Endothelial cell of umbilical vein (primary cell): ENCODE results near the gene GJB1. TPM values are rescaled to one million over a fixed set of nuclear protein-coding genes. Genes with fewer than 3 reads are reported as not detected.

Experiments used
- BruUV-seq: library from RNA; stranded (reverse); fragments of 400-500 nt; replicated peaks from 2 replicates; lab custom pipeline; 2021; lab: Mats Ljungman, UMichigan
- CTCF ChIA-PET: fragments of 300-600, 350-600 bp; sonication (Branson Sonifier 250); formaldehyde crosslinking; loops from one replicate; lab custom pipeline; 2021; ENCODE audit warnings: antibody characterized with exemption, inconsistent platforms; lab: Charles Lee
- POLR2A ChIA-PET: fragments of 300-600, 350-600 bp; sonication (Branson Sonifier 250); formaldehyde crosslinking; loops from one replicate; lab custom pipeline; 2021; ENCODE audit warnings: antibody characterized with exemption, inconsistent platforms; lab: Charles Lee
- DNase-seq: peaks from one replicate; pipeline ENCODE4 v3.0.0-alpha.2; 2011; ENCODE audit warnings: low read depth, low spot score
- FAIRE-seq: peaks from 2 replicates; lab custom pipeline; 2011; peaks lifted over from hg19 to GRCh38; lab: Jason Lieb, UNC
- H2AFZ ChIP-seq: 2 replicates; pipeline ENCODE4 v1.6.0; 2012; ENCODE audit warnings: low read depth, low read length, control low read depth, inconsistent platforms
- H3K27ac ChIP-seq: 2 replicates; pipeline ENCODE4 v1.5.1; 2011; ENCODE audit warnings: low read depth, mild to moderate bottlenecking, control low read depth, low read length, moderate library complexity; ENCODE audit not compliant: insufficient read depth
- H3K27me3 ChIP-seq, 2 experiments: 2 replicates each; pipeline versions ENCODE4 v1.6.0 to v1.6.1; 2011; ENCODE audit warnings: low read length in 2 of 2, mixed read lengths in 1 of 2; ENCODE audit not compliant: control insufficient read depth in 2 of 2, insufficient read depth in 2 of 2
- H3K36me3 ChIP-seq, 2 experiments: 2 replicates in 1 of 2; 3 replicates in 1 of 2; pipeline ENCODE4 v1.5.1; 2011; ENCODE audit warnings: low read length in 2 of 2, mild to moderate bottlenecking in 1 of 2, moderate library complexity in 1 of 2; ENCODE audit not compliant: control insufficient read depth in 2 of 2, insufficient read depth in 2 of 2; ENCODE audit errors: extremely low read depth in 1 of 2
- H3K4me1 ChIP-seq: 3 replicates; pipeline ENCODE4 v1.5.1; 2011; ENCODE audit warnings: mild to moderate bottlenecking, low read length; ENCODE audit not compliant: control insufficient read depth, insufficient read depth; ENCODE audit errors: extremely low read depth
- H3K4me2 ChIP-seq: 2 replicates; pipeline ENCODE4 v1.6.1; 2011; ENCODE audit warnings: low read length, control low read depth, mixed read lengths; ENCODE audit not compliant: insufficient read depth
- H3K4me3 ChIP-seq, 3 experiments: fragments of 200-600 bp in 1 of 3; sonication (generic), shearing (Covaris generic) in 1 of 3; replicated peaks in 1 of 3; 2 replicates each; pipeline ENCODE4 v1.5.1; 2011 to 2016; ENCODE audit warnings: control low read depth in 3 of 3, low read length in 3 of 3, mild to moderate bottlenecking in 2 of 3, inconsistent platforms in 1 of 3, low read depth in 1 of 3, moderate library complexity in 1 of 3; ENCODE audit not compliant: insufficient read depth in 1 of 3
- H3K79me2 ChIP-seq: 2 replicates; pipeline ENCODE4 v1.6.0; 2012; ENCODE audit warnings: low read length, inconsistent platforms; ENCODE audit not compliant: control insufficient read depth, insufficient read depth
- H3K9ac ChIP-seq: replicated peaks from 2 replicates; pipeline ENCODE3; 2011; ENCODE audit warnings: low read length, control low read depth; ENCODE audit not compliant: insufficient read depth; ENCODE audit errors: extremely low read depth
- H3K9me1 ChIP-seq: replicated peaks from 3 replicates; pipeline ENCODE4 v1.6.0; 2011; ENCODE audit warnings: mild to moderate bottlenecking, low read length; ENCODE audit not compliant: control insufficient read depth, insufficient read depth; ENCODE audit errors: extremely low read depth
- H3K9me3 ChIP-seq: replicated peaks from 2 replicates; pipeline ENCODE4 v1.5.1; 2012; ENCODE audit warnings: low read length, inconsistent platforms; ENCODE audit not compliant: control insufficient read depth, insufficient read depth
- H4K20me1 ChIP-seq: replicated peaks from 2 replicates; pipeline ENCODE3; 2011; ENCODE audit warnings: mild to moderate bottlenecking, low read length; ENCODE audit not compliant: control insufficient read depth, insufficient read depth; ENCODE audit errors: extremely low read depth
- EZH2 ChIP-seq: IDR thresholded peaks from 2 replicates; pipeline ENCODE4 v1.6.1; 2012; ENCODE audit warnings: borderline replicate concordance, low read depth, mild to moderate bottlenecking, moderate library complexity, low read length, inconsistent platforms; ENCODE audit not compliant: severe bottlenecking
- FOS ChIP-seq: IDR thresholded peaks from 2 replicates; pipeline ENCODE4 v1.6.1; 2011; ENCODE audit warnings: mild to moderate bottlenecking, low read length, moderate library complexity, borderline replicate concordance; ENCODE audit not compliant: insufficient read depth
- GATA2 ChIP-seq: IDR thresholded peaks from 2 replicates; pipeline ENCODE4 v1.7.0; 2011; ENCODE audit warnings: low read depth, mild to moderate bottlenecking, moderate library complexity, mixed read lengths, low read length; ENCODE audit not compliant: insufficient read length, insufficient read depth
- JUN ChIP-seq: IDR thresholded peaks from 2 replicates; pipeline ENCODE4 v1.6.1; 2011; ENCODE audit warnings: borderline replicate concordance, low read depth; ENCODE audit not compliant: insufficient read length, insufficient read depth
- MAX ChIP-seq: IDR thresholded peaks from 2 replicates; pipeline ENCODE4 v1.6.1; 2011; ENCODE audit not compliant: insufficient read depth, insufficient read length
- MYC ChIP-seq: IDR thresholded peaks from one replicate; pipeline ENCODE4 v1.6.1; 2011; ENCODE audit warnings: mild to moderate bottlenecking, low read depth, low read length
- POLR2A ChIP-seq: IDR thresholded peaks from 2 replicates; pipeline ENCODE4 v1.6.1; 2012; ENCODE audit warnings: low read depth, mild to moderate bottlenecking, control low read depth, low read length
- POLR2AphosphoS5 ChIP-seq: IDR thresholded peaks from 2 replicates; pipeline ENCODE4 v1.6.1; 2012; ENCODE audit warnings: low read depth, mild to moderate bottlenecking, control low read depth, low read length, moderate library complexity; ENCODE audit not compliant: insufficient read depth
- dilution Hi-C: fragments of 300-500 bp; cut with MboI; formaldehyde crosslinking; loops from one replicate; pipeline ENCODE4 v1.15.0; 2019; ENCODE audit warnings: low sequenced_read_pairs; ENCODE audit not compliant: extremely low pct_ligation_motif_present
- intact Hi-C: fragments of 100-400 bp; cut with micrococcal nuclease; formaldehyde crosslinking; loops from one replicate; pipeline ENCODE4 v1.10.0; 2022
- polyA plus RNA-seq, 4 experiments: library from polyadenylated mRNA; depleted of rRNA in 3 of 4; stranded (reverse) in 3 of 4; unstranded in 1 of 4; fragments of >200 nt; gene quantifications; 2 replicates each; pipeline versions ENCODE4 v1.2.1 to v1.2.3, GENCODE V29; 2011 to 2012; ENCODE audit warnings: missing spikeins in 1 of 4
- total RNA-seq: library from RNA; stranded (reverse); gene quantifications from 2 replicates; pipeline ENCODE4 v1.2.3, GENCODE V29; 2021
- TF ChIP-seq, protein P1 (sequence below), 2 donors: IDR thresholded peaks; 1 replicate in 1 of 2; 2 replicates in 1 of 2; pipeline ENCODE4 v1.5.1; 2011; ENCODE audit warnings: low read length in 2 of 2, mild to moderate bottlenecking in 2 of 2, moderate library complexity in 2 of 2, control low read depth in 1 of 2, inconsistent platforms in 1 of 2, low read depth in 1 of 2; ENCODE audit not compliant: insufficient read depth in 1 of 2; ENCODE audit errors: extremely low read depth in 1 of 2

Gene GJB1
- total and polyA plus RNA-seq, 2 donors (not counting 3 experiments of a cell fraction or from before 2014, with no cell fraction given), result not detected

- dilution Hi-C loops (no loop called here), intact Hi-C loops (no loop called here)
- FAIRE-seq, result no peak
- H2AFZ ChIP-seq, result no peak overlapping the region
- no peak for TF ChIP-seq MAX
- no peak for TF ChIP-seq MYC
- TF ChIP-seq, protein P1, sequence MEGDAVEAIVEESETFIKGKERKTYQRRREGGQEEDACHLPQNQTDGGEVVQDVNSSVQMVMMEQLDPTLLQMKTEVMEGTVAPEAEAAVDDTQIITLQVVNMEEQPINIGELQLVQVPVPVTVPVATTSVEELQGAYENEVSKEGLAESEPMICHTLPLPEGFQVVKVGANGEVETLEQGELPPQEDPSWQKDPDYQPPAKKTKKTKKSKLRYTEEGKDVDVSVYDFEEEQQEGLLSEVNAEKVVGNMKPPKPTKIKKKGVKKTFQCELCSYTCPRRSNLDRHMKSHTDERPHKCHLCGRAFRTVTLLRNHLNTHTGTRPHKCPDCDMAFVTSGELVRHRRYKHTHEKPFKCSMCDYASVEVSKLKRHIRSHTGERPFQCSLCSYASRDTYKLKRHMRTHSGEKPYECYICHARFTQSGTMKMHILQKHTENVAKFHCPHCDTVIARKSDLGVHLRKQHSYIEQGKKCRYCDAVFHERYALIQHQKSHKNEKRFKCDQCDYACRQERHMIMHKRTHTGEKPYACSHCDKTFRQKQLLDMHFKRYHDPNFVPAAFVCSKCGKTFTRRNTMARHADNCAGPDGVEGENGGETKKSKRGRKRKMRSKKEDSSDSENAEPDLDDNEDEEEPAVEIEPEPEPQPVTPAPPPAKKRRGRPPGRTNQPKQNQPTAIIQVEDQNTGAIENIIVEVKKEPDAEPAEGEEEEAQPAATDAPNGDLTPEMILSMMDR (IDR thresholded peaks at IDR 0.05; ENCODE audit: extremely low read depth in 1 of 2, insufficient read depth in 1 of 2, low read depth in 1 of 2, low read length in 2 of 2), result no peak
- TF ChIP-seq GATA2, result no peak
- no peak for TF ChIP-seq JUN
- TF ChIP-seq EZH2, result no peak
- no peak for TF ChIP-seq POLR2AphosphoS5
- no peak for TF ChIP-seq FOS
- no peak for TF ChIP-seq POLR2A
- no peaks in the 10 kb centered on the region for H3K9me3 ChIP-seq
- H3K4me1 ChIP-seq, result peaks cover 8% of the 10 kb centered on the region
- peaks cover 7% of the 10 kb centered on the region for H3K79me2 ChIP-seq
- no peak overlapping the region for H3K27ac ChIP-seq
- H3K4me3 ChIP-seq, result no peak overlapping the region
- no peaks in the 10 kb centered on the region for H3K9me1 ChIP-seq
- H3K4me2 ChIP-seq, result no peak overlapping the region
- H4K20me1 ChIP-seq, result no peaks in the 10 kb centered on the region
- ChIA-PET CTCF (no interaction called here), POLR2A (interaction anchor here (0.5 kb wide), 1 partner anchor 172 kb away, joined by 3 read pairs; no protein-coding TSS in a partner anchor)
- no peak for DNase-seq
- no peak overlapping the region for H3K9ac ChIP-seq
- no peaks in the 10 kb centered on the region for H3K27me3 ChIP-seq
- no TSS peak for BruUV-seq
- peaks cover 0 to 24% of the 10 kb centered on the region in 2 experiments for H3K36me3 ChIP-seq
Observed at GRCh38 chrX:71252221-71252620, 29.2 kb downstream of the GJB1 start.
